Astrocyte of the spinal cord (primary cell): ENCODE measurements around the gene SPATA24.

Experiments
- DNase-seq: peaks from one replicate; pipeline ENCODE4 v3.0.0; 2011; ENCODE audit warnings: low read depth, low spot score
- H3K4me3 ChIP-seq: 2 replicates; pipeline ENCODE4 v1.5.1; 2011; ENCODE audit warnings: low read depth, mild to moderate bottlenecking, low read length, moderate library complexity
- in situ Hi-C: cut with HindIII; loops from 2 replicates; pipeline ENCODE4 v1.10.0; 2017; ENCODE audit warnings: low sequenced_read_pairs
- TF ChIP-seq, protein P1 (sequence below): IDR thresholded peaks from 2 replicates; pipeline ENCODE4 v1.5.1; 2012; ENCODE audit warnings: low read depth, mild to moderate bottlenecking, low read length, inconsistent platforms

SPATA24 gene

DNA sequence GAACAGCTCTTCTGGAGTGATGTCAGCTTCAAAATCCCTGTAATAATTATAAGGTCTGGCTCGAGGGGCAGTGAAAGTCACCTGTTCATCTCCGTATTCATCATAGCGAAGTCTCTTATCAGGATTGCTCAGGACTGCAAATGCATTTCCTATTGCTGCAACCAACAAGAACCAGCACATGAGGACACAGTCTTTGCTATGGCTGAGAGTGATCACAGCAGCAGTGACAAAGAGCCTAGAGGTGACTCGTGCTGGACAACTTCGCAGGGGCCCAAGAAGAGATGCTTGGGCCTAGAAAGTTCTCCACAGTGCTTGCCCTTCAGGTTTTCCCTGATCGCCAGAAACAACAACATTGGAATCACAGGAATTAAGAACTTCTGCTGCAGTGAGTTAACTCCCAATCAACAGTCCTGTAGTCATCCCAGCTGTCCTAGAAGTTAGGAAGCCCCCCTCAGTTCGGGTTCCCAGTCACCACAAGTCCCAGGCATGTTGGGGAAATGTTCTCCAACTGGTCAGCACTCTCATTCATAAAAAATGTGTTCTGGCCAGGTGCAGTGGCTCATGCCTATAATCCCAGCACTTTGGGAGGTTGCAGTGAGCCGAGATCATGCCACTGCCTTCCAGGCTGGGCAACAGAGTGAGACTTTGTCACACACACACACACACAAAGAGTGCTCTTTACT is 22.5 kb upstream of the SPATA24 start:
- H3K4me3 ChIP-seq, result no peak overlapping the region
- DNase-seq, result no peak
- TF ChIP-seq, protein P1, sequence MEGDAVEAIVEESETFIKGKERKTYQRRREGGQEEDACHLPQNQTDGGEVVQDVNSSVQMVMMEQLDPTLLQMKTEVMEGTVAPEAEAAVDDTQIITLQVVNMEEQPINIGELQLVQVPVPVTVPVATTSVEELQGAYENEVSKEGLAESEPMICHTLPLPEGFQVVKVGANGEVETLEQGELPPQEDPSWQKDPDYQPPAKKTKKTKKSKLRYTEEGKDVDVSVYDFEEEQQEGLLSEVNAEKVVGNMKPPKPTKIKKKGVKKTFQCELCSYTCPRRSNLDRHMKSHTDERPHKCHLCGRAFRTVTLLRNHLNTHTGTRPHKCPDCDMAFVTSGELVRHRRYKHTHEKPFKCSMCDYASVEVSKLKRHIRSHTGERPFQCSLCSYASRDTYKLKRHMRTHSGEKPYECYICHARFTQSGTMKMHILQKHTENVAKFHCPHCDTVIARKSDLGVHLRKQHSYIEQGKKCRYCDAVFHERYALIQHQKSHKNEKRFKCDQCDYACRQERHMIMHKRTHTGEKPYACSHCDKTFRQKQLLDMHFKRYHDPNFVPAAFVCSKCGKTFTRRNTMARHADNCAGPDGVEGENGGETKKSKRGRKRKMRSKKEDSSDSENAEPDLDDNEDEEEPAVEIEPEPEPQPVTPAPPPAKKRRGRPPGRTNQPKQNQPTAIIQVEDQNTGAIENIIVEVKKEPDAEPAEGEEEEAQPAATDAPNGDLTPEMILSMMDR, result no peak
- in situ Hi-C loops, result no loop called here

DNA sequence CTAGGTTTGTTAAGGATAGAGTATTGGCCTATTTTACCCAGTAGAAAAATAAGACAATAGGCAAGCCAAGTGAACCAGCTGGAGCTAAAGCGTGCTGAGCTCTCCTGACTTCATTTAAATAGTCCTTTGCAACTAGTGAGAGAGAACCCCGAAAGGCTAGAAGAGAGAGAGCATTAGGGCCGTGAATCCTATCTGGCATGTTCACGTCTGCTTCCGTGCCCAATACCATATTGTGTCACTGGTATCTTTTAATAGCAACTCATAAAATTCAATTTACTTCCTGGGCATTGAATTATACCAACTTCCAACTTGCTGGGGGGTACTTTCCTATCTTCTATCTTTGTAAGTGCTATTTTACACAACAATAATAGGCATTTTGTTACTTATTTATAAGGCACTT is 21.6 kb upstream of the SPATA24 start:
- TF ChIP-seq, protein P1, result no peak
- in situ Hi-C loops, result no loop called here
- no peak overlapping the region for H3K4me3 ChIP-seq
- DNase-seq, result no peak

DNA sequence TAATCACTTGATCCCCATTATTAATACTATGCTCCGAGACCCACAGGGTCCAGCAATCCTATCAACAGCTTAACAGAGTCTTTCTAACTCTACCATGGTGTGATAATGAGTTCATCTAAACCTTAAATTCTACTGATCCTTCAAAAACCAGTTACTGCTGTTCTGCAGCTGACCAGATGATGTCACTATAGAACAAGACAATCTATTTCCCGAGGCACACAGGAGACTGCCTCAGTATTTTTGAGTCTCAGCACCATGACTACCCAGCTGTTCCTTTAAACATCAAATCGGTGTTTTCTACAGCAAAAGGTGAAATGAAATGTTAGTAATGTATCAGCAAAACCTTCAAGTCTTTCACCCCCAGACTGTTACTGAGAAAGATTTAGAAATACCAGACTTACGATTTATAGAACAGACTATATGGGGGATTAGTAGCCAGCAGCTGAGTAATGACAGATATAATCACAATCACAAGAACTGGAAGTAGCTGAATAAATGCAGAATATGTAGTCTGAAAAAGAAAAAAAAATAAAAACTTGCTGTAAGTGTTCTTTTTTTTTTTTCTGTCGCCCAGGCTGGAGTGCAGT is 18.5 kb upstream of the SPATA24 start:
- peak; percentile 78 for DNase-seq
- TF ChIP-seq, protein P1, result peak; percentile 86
- in situ Hi-C loops, result loop anchor here (25.0 kb wide), 1 partner anchor 90 kb away; no protein-coding TSS in a partner anchor
- H3K4me3 ChIP-seq, result no peak overlapping the region

DNA sequence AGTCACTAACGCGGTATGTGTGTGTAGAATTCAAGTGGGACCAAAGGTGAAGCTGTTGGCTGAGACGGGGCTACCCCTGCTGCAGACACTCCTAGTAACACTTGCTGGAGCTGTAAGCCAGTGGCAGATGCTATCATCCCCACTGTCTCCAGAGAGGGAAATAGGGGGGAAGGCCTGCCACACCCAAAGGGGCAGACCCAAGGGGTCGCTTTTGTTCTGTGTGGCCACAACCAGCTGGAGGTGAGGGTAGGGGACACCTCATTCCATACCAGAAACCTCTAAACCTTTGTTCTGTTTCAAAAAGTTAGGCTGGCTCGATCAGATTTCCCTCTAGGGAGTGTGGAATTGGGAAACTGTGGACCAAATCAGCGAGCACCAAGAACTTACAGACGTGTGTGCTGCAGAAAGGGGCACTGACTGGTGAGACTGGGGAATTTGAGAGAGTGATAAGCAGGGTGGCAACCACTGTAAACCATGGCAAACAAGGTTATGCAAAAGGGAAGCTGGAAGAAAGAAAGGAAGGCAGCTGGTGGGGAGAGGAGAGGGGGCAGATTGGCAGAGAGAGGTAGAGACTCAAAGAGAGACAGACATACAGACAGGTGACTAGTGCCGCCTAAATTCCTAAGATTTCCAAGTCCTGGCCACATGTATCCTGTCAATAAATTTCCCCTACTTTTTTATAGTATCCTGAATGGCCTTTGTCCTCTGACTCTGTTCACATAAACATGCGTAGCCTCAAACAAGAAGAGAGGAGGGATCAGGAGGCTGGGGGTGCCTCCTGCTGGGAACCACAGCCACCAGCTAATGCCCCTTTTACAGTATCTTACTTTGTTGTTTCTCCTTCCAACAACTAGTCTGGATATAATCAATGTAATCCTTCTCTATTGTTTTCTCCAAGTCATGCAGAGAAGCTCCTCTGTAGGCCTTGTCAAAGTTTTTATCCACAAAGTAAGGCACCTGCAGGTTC is 15.6 kb upstream of the SPATA24 start:
- in situ Hi-C loops, result loop anchor here (25.0 kb wide), 1 partner anchor 93 kb away; no protein-coding TSS in a partner anchor
- TF ChIP-seq, protein P1, result no peak
- DNase-seq, result no peak
- H3K4me3 ChIP-seq, result no peak overlapping the region

DNA sequence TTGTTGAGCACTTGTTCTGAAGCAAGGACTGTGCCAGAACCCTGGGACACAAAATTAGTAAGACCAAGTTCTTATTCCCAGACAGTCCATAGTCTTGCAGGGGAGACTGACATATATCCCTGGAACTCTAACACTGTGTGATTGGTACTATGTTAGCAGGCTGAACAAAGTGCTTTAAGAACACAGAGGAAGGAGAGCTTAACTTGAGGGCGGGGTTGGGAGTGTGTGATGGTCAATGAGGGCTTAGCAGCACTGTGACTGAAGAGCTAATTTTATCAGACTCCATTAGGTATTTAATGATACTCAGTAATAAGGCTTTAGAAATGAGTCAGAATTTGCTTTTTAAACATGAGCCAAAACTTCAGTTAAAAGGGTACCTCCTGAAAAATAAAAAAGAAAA is 14.9 kb upstream of the SPATA24 start:
- in situ Hi-C loops, result loop anchor here (25.0 kb wide), 1 partner anchor 94 kb away; no protein-coding TSS in a partner anchor
- DNase-seq, result no peak
- H3K4me3 ChIP-seq, result no peak overlapping the region
- TF ChIP-seq, protein P1, result no peak

DNA sequence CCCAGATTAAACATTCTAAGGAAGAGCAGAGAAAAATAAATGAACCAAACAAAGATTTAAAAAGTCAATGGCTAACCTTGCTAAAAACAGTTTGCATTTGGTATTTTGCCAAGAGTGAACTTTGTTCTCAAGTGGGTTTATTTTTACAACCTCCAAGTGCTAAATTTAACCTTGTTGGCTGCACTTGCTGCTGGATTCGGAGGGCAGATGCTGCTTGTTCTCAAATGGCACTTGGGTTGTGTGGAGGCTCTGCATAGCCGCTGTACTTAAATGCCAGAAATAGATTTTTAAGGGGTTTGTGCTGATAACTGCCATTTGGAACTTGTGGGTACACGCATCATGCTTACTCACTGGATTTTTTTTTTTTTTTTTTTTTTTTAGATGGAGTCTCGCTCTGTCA is 13.3 kb upstream of the SPATA24 start:
- in situ Hi-C loops, result loop anchor here (25.0 kb wide), 1 partner anchor 95 kb away; no protein-coding TSS in a partner anchor
- no peak overlapping the region for H3K4me3 ChIP-seq
- TF ChIP-seq, protein P1, result no peak
- DNase-seq, result peak; percentile 60
